ENCODE data around the gene SLC25A48.

Gene SLC25A48

DNA sequence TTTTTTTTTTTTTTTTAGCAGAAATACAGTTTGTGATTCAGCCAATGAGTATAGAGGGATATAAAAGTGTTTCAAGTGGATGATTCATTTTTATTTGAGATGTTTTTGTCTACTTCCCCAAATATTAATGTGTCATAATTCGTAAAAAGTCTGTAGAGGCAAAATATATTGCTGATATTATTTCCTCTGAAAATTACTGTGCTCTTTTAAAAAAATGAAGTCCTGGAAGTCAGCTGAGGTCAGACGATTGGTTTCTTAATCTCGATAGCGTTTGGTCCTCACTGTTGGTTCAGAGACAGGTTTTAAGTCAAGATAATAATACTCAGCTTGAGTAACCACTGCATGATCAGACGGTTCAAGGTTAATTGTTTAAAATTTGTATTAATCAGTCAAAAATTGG, 41.7 kb downstream of the SLC25A48 start (continued):
- TF ChIP-seq, protein P1, sequence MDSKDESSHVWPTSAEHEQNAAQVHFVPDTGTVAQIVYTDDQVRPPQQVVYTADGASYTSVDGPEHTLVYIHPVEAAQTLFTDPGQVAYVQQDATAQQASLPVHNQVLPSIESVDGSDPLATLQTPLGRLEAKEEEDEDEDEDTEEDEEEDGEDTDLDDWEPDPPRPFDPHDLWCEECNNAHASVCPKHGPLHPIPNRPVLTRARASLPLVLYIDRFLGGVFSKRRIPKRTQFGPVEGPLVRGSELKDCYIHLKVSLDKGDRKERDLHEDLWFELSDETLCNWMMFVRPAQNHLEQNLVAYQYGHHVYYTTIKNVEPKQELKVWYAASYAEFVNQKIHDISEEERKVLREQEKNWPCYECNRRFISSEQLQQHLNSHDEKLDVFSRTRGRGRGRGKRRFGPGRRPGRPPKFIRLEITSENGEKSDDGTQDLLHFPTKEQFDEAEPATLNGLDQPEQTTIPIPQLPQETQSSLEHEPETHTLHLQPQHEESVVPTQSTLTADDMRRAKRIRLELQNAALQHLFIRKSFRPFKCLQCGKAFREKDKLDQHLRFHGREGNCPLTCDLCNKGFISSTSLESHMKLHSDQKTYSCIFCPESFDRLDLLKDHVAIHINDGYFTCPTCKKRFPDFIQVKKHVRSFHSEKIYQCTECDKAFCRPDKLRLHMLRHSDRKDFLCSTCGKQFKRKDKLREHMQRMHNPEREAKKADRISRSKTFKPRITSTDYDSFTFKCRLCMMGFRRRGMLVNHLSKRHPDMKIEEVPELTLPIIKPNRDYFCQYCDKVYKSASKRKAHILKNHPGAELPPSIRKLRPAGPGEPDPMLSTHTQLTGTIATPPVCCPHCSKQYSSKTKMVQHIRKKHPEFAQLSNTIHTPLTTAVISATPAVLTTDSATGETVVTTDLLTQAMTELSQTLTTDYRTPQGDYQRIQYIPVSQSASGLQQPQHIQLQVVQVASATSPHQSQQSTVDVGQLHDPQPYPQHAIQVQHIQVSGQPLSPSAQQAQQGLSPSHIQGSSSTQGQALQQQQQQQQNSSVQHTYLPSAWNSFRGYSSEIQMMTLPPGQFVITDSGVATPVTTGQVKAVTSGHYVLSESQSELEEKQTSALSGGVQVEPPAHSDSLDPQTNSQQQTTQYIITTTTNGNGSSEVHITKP (tag by site-specific recombination; IDR thresholded peaks at IDR 0.05), result no peak
- TF ChIP-seq ZNF10 (tag by site-specific recombination; IDR thresholded peaks at IDR 0.05) (no peak), ZNF621 (tag by site-specific recombination; IDR thresholded peaks at IDR 0.05) (no peak), ZNF398 (tag by site-specific recombination; IDR thresholded peaks at IDR 0.05) (no peak), ZNF501 (tag by site-specific recombination; IDR thresholded peaks at IDR 0.05) (no peak), GLI2 (tag by site-specific recombination; IDR thresholded peaks at IDR 0.05; ENCODE audit: borderline replicate concordance, low read depth) (no peak), ZEB2 (tag by site-specific recombination; IDR thresholded peaks at IDR 0.05) (no peak), ZNF544 (tag by site-specific recombination; IDR thresholded peaks at IDR 0.05) (no peak), ZNF658 (tag by site-specific recombination; IDR thresholded peaks at IDR 0.05) (no peak), ZNF701 (tag by site-specific recombination; IDR thresholded peaks at IDR 0.05) (no peak)
- TF ChIP-seq, protein P2, sequence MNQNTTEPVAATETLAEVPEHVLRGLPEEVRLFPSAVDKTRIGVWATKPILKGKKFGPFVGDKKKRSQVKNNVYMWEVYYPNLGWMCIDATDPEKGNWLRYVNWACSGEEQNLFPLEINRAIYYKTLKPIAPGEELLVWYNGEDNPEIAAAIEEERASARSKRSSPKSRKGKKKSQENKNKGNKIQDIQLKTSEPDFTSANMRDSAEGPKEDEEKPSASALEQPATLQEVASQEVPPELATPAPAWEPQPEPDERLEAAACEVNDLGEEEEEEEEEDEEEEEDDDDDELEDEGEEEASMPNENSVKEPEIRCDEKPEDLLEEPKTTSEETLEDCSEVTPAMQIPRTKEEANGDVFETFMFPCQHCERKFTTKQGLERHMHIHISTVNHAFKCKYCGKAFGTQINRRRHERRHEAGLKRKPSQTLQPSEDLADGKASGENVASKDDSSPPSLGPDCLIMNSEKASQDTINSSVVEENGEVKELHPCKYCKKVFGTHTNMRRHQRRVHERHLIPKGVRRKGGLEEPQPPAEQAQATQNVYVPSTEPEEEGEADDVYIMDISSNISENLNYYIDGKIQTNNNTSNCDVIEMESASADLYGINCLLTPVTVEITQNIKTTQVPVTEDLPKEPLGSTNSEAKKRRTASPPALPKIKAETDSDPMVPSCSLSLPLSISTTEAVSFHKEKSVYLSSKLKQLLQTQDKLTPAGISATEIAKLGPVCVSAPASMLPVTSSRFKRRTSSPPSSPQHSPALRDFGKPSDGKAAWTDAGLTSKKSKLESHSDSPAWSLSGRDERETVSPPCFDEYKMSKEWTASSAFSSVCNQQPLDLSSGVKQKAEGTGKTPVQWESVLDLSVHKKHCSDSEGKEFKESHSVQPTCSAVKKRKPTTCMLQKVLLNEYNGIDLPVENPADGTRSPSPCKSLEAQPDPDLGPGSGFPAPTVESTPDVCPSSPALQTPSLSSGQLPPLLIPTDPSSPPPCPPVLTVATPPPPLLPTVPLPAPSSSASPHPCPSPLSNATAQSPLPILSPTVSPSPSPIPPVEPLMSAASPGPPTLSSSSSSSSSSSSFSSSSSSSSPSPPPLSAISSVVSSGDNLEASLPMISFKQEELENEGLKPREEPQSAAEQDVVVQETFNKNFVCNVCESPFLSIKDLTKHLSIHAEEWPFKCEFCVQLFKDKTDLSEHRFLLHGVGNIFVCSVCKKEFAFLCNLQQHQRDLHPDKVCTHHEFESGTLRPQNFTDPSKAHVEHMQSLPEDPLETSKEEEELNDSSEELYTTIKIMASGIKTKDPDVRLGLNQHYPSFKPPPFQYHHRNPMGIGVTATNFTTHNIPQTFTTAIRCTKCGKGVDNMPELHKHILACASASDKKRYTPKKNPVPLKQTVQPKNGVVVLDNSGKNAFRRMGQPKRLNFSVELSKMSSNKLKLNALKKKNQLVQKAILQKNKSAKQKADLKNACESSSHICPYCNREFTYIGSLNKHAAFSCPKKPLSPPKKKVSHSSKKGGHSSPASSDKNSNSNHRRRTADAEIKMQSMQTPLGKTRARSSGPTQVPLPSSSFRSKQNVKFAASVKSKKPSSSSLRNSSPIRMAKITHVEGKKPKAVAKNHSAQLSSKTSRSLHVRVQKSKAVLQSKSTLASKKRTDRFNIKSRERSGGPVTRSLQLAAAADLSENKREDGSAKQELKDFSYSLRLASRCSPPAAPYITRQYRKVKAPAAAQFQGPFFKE (tag by site-specific recombination; IDR thresholded peaks at IDR 0.05; ENCODE audit: borderline replicate concordance), result no peak

- Histone ChIP-seq H3K27ac (ENCODE audit: extremely low read depth, low read depth, low read length) (no peak overlapping the region), H3K36me3 (ENCODE audit: control insufficient read depth in 2 of 2, insufficient read depth in 1 of 2, low read length in 2 of 2) (no peaks in the 10 kb centered on the region), H3K9me3 (ENCODE audit: control insufficient read depth, insufficient read depth, low read depth, low read length) (no peaks in the 10 kb centered on the region), H3K4me1 (ENCODE audit: control insufficient read depth, insufficient read depth, low read length) (peaks cover 7% of the 10 kb centered on the region), H3K4me3 (ENCODE audit: low read depth, low read length) (no peak overlapping the region)
- ChIA-PET CTCF (interaction anchor here (2.7 kb wide), 1 partner anchor 335 kb away, joined by 13 read pairs; no protein-coding TSS in a partner anchor), POLR2A (no interaction called here)
- TF ChIP-seq ZFP41 (tag by site-specific recombination; IDR thresholded peaks at IDR 0.05; ENCODE audit: borderline replicate concordance) (no peak), ZNF843 (tag by site-specific recombination; IDR thresholded peaks at IDR 0.05) (no peak), ZNF654 (tag by site-specific recombination; IDR thresholded peaks at IDR 0.05; ENCODE audit: low read depth) (no peak), ZNF239 (tag by site-specific recombination; IDR thresholded peaks at IDR 0.05) (no peak), ZNF292 (tag by site-specific recombination; IDR thresholded peaks at IDR 0.05; ENCODE audit: borderline replicate concordance, low read depth) (no peak), ZBTB20 (tag by site-specific recombination; IDR thresholded peaks at IDR 0.05) (no peak), ZNF175 (tag by site-specific recombination; IDR thresholded peaks at IDR 0.05) (no peak), ZNF510 (tag by site-specific recombination; IDR thresholded peaks at IDR 0.05; ENCODE audit: insufficient replicate concordance) (no peak), ZNF202 (tag by site-specific recombination; IDR thresholded peaks at IDR 0.05; ENCODE audit: borderline replicate concordance) (no peak), ZNF426 (tag by site-specific recombination; IDR thresholded peaks at IDR 0.05) (no peak), KLF7 (tag by site-specific recombination; IDR thresholded peaks at IDR 0.05; ENCODE audit: borderline replicate concordance) (no peak), ZNF221 (tag by site-specific recombination; IDR thresholded peaks at IDR 0.05; ENCODE audit: borderline replicate concordance) (no peak), ZNF302 (tag by site-specific recombination; IDR thresholded peaks at IDR 0.05; ENCODE audit: low read depth) (no peak)
- TF ChIP-seq, protein P3, sequence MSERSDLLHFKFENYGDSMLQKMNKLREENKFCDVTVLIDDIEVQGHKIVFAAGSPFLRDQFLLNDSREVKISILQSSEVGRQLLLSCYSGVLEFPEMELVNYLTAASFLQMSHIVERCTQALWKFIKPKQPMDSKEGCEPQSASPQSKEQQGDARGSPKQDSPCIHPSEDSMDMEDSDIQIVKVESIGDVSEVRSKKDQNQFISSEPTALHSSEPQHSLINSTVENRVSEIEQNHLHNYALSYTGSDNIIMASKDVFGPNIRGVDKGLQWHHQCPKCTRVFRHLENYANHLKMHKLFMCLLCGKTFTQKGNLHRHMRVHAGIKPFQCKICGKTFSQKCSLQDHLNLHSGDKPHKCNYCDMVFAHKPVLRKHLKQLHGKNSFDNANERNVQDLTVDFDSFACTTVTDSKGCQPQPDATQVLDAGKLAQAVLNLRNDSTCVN (tag by site-specific recombination; optimal IDR thresholded peaks at IDR 0.05), result no peak
These were observed 43.2 kb downstream of the SLC25A48 start for GRCh38 chr5:135877570-135878155.

Data from HEK293 (cell line).